RWPE1 (cell line): Measurements from ENCODE around the gene LRP1B.

ENCODE experiments used
- CTCF ChIA-PET: fragments of 350-600 bp; sonication (Branson Sonifier 250); formaldehyde crosslinking; extraction: SDS; loops from one replicate; lab custom pipeline; 2021; lab: Yijun Ruan, JAX
- POLR2A ChIA-PET: fragments of 400-600 bp; formaldehyde crosslinking; extraction: SDS; loops from one replicate; lab custom pipeline; 2020; ENCODE audit warnings: antibody characterized with exemption; ENCODE audit not compliant: low non-redundant PET; lab: Yijun Ruan, JAX
- DNase-seq: peaks from one replicate; pipeline ENCODE4 v3.0.0; 2012; ENCODE audit warnings: low spot score
- H3K27ac ChIP-seq: fragments of 450-650 bp; 2 replicates; pipeline ENCODE4 v1.5.1; 2017
- CTCF ChIP-seq: fragments of 450-650 bp; conservative IDR thresholded peaks from 2 replicates; pipeline ENCODE4 v1.5.1; 2017; ENCODE audit warnings: low read depth, mild to moderate bottlenecking

The LRP1B gene

DNA sequence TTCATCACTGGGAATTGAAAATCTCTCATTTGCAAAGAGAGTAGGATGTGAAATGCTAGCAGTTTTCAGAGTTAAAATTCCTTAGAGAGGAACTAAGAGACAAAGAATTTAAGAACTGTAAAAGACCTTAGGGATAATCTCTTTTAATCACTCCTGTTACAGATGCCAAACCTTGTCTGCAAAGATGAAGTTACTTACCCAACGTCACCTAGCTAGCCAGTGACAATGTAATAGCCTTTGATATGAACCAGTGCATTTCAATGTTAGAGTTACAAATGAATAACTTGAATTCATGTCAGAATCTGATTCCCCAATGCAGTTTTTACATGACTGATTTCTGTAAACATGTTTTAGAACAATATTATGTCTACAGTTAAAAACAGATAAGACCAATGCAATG lies 190.1 kb downstream of the LRP1B start:
- TF ChIP-seq CTCF = no peak
- ChIA-PET POLR2A (no interaction called here), CTCF (interaction anchor here (0.7 kb wide), 1 partner anchor 9 kb away, joined by 3 read pairs; no protein-coding TSS in a partner anchor)
- H3K27ac ChIP-seq = no peak overlapping the region
- DNase-seq = no peak

- no peak for DNase-seq
- H3K27ac ChIP-seq = no peak overlapping the region
- TF ChIP-seq CTCF = no peak
- POLR2A ChIA-PET = no interaction called here
- CTCF ChIA-PET = interaction anchor here (0.6 kb wide), 1 partner anchor 86 kb away, joined by 3 read pairs; no protein-coding TSS in a partner anchor
Observed at GRCh38 chr2:141933226-141933625, 197.6 kb downstream of the LRP1B start.

DNA sequence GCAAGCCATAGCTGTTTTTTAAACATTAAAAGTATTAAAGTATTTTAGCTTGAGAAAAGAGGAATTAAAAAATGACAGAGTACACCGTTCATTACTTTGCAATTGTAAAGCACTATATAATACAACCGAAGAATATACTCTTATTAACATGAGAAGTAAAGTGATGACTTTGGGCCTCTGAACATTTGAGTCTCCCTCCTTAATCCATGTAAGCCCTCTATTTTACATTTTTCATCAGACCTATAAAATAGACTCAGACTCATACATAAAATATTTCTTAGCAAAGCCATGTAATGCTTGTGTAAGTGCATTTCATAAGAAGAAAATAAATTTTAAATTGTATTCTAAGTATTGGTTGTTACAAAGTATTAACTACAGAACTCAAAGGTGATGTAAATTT lies 198.6 kb downstream of the LRP1B start:
- TF ChIP-seq CTCF = no peak
- ChIA-PET POLR2A (no interaction called here), CTCF (no interaction called here)
- no peak for DNase-seq
- no peak overlapping the region for H3K27ac ChIP-seq

GRCh38 chr2:141931797-141932196 lies 199.0 kb downstream of the LRP1B start:
- POLR2A ChIA-PET = no interaction called here
- no peak overlapping the region for H3K27ac ChIP-seq
- CTCF ChIA-PET = no interaction called here
- no peak for DNase-seq
- no peak for TF ChIP-seq CTCF

- H3K27ac ChIP-seq = no peak overlapping the region
- DNase-seq = no peak
- POLR2A ChIA-PET = no interaction called here
- no peak for TF ChIP-seq CTCF
- CTCF ChIA-PET = no interaction called here
Observed at GRCh38 chr2:141930803-141931202, 200.0 kb downstream of the LRP1B start.

DNA sequence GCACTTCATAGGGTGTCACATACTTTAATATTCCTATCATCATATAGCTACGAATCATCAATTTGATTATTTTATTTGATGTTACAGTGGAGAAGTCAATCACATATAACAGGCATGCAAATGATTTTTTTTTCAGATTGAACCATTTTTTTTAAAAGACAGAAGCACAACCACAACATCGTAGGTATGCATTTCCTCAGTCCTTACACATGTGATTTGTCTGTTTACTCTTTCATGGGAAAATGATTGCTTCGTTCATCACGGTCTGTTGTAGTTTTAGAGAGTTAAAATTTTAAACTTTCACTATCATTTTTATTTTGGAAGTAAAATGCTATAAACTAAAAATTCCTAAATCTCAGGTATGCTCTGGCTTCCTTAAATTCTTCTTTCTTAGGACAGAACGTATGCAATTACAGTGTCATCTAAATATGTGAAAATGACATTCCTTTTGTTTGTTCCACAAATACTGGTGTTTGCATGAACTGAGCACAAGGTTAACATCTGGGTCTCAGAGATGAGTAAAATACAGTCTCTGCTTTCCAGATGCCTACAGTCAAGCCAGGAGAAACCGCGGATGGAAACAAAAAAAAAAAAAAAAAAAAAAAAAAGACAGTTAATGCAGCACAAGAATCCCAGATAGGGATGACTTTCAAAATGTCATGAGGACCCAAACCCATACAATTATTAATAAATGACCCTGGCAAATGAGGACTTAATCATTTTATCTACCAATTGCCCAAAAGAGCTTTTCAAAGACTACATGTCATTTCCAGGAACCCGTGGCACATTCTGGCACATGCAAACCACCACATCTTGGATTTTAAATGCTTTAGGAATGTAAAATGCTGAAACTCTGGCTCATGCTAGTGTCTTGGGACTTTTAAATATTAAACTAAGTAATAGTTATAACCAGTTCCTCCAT lies 201.2 kb downstream of the LRP1B start:
- ChIA-PET POLR2A (no interaction called here), CTCF (no interaction called here)
- no peak for DNase-seq
- no peak overlapping the region for H3K27ac ChIP-seq
- no peak for TF ChIP-seq CTCF
